Esophagus squamous epithelium (tissue), 5 donors: ENCODE results near the gene CDH12. TPM values are rescaled to one million over a fixed set of nuclear protein-coding genes. Genes with fewer than 3 reads are reported as not detected.

Experiments
- DNase-seq: peaks from one replicate; lab custom pipeline; 2025; lab: John Stamatoyannopoulos, UW
- H3K27ac ChIP-seq, 4 donors: fragments of 200-600 bp; sonication (generic); one replicate each; pipeline ENCODE4 v1.5.1; 2016 to 2019; ENCODE audit warnings: mild to moderate bottlenecking in 1 of 4
- H3K27me3 ChIP-seq, 4 donors: fragments of 200-600 bp; sonication (generic); 1 replicate in 3 of 4; 2 replicates in 1 of 4; pipeline versions ENCODE4 v1.5.1 to v1.6.0; 2017 to 2021; ENCODE audit warnings: antibody characterized with exemption in 1 of 4
- H3K36me3 ChIP-seq, 3 donors: fragments of 200-600 bp; sonication (generic); one replicate each; pipeline ENCODE4 v1.5.1; 2016 to 2019
- H3K4me1 ChIP-seq, 3 donors: fragments of 200-600 bp; sonication (generic); one replicate each; pipeline ENCODE4 v1.5.1; 2017 to 2019
- H3K4me3 ChIP-seq, 4 donors: fragments of 200-600 bp; sonication (generic); 1 replicate in 3 of 4; 2 replicates in 1 of 4; pipeline ENCODE4 v1.5.1; 2016 to 2019; ENCODE audit warnings: mild to moderate bottlenecking in 2 of 4, moderate library complexity in 1 of 4
- H3K9me3 ChIP-seq, 3 donors: fragments of 200-600 bp; sonication (generic); one replicate each; pipeline ENCODE4 v1.5.1; 2016 to 2019
- POLR2A ChIP-seq, 4 donors: fragments of 450-650 bp; IDR thresholded peaks; one replicate each; pipeline ENCODE4 v1.6.1; 2017; ENCODE audit warnings: antibody characterized with exemption in 4 of 4, mild to moderate bottlenecking in 4 of 4, moderate library complexity in 3 of 4
- whole genome bisulfite sequencing, 2 donors: methylation state at CpG; one replicate each; pipeline ENCODE4 v1.1.5; 2018; 5-methylcytosine and 5-hydroxymethylcytosine counted together
- intact Hi-C: fragments of 100-400 bp; cut with DNase I; formaldehyde crosslinking; loops from one replicate; pipeline ENCODE4 v1.15.0; 2022
- total RNA-seq, 4 donors: library from RNA; depleted of rRNA; stranded (reverse); fragments of >200 nt; gene quantifications; one replicate each; pipeline ENCODE4 v1.1.0, GENCODE V29; 2016
- TF ChIP-seq, protein P1 (sequence below), 6 experiments: fragments of 450-650 bp in 4 of 6; fragments of 200-600 bp in 2 of 6; sonication (generic) in 2 of 6; IDR thresholded peaks; one replicate each; pipeline ENCODE4 v1.5.1; 2016 to 2019; ENCODE audit warnings: antibody characterized with exemption in 6 of 6, mild to moderate bottlenecking in 4 of 6, moderate library complexity in 4 of 6
- donor health status: DM: yes; HTN: yes; CAD: no.

The CDH12 gene
- total RNA-seq, 4 donors from 2014 or later = not detected

DNA sequence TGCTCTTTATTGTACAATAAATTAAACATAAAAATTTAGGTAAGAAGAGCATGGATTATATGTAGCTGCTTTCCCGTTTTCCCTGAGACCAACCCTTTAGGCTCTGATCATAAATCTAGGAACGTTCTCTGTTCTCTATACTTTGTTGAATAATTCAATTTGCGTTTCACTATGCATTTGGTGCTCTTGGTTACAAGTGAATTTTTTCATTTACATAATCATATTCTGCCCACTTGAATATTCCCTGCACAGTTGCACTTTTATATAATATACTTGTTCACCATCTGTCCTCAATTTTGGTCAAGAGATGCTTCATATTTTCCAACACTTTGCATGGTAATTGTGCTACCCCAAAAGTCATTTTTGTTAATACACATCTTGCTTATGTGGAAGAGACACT is 741.8 kb downstream of the CDH12 start:
- WGBS, 2 donors = 82 to 83% methylated on average over 3 of the region's 3 CpGs
- H3K4me1 ChIP-seq = no peaks in the 10 kb centered on the region
- intact Hi-C loops = no loop called here
- H3K36me3 ChIP-seq = no peaks in the 10 kb centered on the region
- no peaks in the 10 kb centered on the region for H3K9me3 ChIP-seq
- no peak overlapping the region for H3K4me3 ChIP-seq
- TF ChIP-seq, protein P1, sequence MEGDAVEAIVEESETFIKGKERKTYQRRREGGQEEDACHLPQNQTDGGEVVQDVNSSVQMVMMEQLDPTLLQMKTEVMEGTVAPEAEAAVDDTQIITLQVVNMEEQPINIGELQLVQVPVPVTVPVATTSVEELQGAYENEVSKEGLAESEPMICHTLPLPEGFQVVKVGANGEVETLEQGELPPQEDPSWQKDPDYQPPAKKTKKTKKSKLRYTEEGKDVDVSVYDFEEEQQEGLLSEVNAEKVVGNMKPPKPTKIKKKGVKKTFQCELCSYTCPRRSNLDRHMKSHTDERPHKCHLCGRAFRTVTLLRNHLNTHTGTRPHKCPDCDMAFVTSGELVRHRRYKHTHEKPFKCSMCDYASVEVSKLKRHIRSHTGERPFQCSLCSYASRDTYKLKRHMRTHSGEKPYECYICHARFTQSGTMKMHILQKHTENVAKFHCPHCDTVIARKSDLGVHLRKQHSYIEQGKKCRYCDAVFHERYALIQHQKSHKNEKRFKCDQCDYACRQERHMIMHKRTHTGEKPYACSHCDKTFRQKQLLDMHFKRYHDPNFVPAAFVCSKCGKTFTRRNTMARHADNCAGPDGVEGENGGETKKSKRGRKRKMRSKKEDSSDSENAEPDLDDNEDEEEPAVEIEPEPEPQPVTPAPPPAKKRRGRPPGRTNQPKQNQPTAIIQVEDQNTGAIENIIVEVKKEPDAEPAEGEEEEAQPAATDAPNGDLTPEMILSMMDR (IDR thresholded peaks at IDR 0.05) = no peak
- no peak for TF ChIP-seq POLR2A (IDR thresholded peaks at IDR 0.05)
- H3K27me3 ChIP-seq = no peaks in the 10 kb centered on the region
- DNase-seq = no peak
- H3K27ac ChIP-seq = no peak overlapping the region

DNA sequence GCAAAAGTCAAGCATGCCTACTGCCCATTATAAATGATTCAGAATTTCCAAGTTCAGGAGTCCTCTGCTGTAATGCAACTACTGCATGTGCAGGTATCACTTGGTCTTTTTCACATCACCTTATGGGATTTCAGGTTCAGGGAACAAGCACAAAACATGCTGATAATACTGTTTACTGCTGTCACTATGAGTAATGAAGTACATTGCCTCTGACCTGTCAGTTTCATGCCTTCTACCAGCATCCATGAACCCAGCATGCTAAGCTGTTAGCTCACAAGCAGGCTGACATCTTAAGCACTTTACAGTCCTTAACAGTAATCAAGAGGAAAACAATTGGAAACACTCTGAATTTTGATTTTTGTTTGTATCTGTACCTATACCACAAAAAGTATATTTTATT is 743.8 kb downstream of the CDH12 start:
- H3K27me3 ChIP-seq = no peaks in the 10 kb centered on the region
- TF ChIP-seq, protein P1 (IDR thresholded peaks at IDR 0.05) = no peak
- TF ChIP-seq POLR2A (IDR thresholded peaks at IDR 0.05) = no peak
- no peak for DNase-seq
- H3K9me3 ChIP-seq = no peaks in the 10 kb centered on the region
- H3K4me1 ChIP-seq = no peaks in the 10 kb centered on the region
- H3K27ac ChIP-seq = no peak overlapping the region
- no peak overlapping the region for H3K4me3 ChIP-seq
- intact Hi-C loops = no loop called here
- no peaks in the 10 kb centered on the region for H3K36me3 ChIP-seq

DNA sequence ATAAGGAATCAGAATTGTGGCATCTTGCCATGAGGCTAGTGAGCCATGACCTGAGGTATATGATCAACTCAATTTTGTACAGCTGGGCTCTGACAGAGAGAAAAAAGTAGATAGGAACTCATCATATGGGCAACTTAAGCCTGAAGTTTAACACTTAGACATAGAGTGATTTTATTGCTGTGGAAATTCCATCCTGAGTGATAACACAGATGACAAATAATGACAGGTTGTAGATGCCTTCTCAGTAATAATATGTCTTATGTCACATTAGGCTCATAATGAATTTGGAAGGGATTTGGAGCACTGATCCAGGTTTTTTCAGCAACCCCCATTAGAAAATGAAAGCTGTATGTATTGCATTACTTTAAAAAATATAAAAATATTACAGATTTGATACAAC is 744.6 kb downstream of the CDH12 start:
- intact Hi-C loops = no loop called here
- Histone ChIP-seq H3K4me1 (no peaks in the 10 kb centered on the region), H3K27me3 (no peaks in the 10 kb centered on the region), H3K27ac (no peak overlapping the region), H3K4me3 (no peak overlapping the region), H3K9me3 (no peaks in the 10 kb centered on the region), H3K36me3 (no peaks in the 10 kb centered on the region)
- DNase-seq = no peak
- TF ChIP-seq POLR2A (IDR thresholded peaks at IDR 0.05) = no peak
- TF ChIP-seq, protein P1 (IDR thresholded peaks at IDR 0.05) = no peak

DNA sequence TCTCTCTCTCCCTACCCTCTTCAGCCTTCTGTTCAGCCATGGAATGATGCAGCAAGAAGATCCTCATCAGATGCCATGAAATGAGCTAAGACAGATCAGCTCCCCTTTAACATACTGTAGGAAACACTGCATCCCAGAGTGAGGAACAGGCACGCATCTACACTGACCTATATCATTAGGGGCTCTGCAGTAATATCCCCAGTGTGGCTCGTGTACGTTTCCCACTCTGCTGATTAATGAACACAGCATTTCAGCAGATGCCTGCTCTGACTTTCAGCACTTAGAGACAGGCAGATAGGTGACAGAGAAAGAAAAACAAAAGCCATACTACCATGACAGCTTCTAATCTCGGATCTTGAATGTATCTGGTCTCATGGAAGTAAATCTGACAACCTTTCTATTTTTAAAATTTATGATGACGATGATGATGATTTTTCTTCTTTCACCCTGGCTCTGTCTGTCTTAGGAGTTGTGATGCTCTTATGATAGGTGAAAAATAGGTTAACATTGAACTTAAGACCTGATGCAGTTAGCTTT is 750.3 kb downstream of the CDH12 start:
- Histone ChIP-seq H3K4me1 (no peaks in the 10 kb centered on the region), H3K9me3 (no peaks in the 10 kb centered on the region), H3K36me3 (no peaks in the 10 kb centered on the region), H3K27me3 (no peaks in the 10 kb centered on the region), H3K4me3 (no peak overlapping the region), H3K27ac (no peak overlapping the region)
- intact Hi-C loops = no loop called here
- WGBS, 2 donors = 57 to 66% methylated on average over 5 of the region's 5 CpGs
- TF ChIP-seq POLR2A (IDR thresholded peaks at IDR 0.05) = no peak
- TF ChIP-seq, protein P1 (IDR thresholded peaks at IDR 0.05) = no peak
- no peak for DNase-seq

DNA sequence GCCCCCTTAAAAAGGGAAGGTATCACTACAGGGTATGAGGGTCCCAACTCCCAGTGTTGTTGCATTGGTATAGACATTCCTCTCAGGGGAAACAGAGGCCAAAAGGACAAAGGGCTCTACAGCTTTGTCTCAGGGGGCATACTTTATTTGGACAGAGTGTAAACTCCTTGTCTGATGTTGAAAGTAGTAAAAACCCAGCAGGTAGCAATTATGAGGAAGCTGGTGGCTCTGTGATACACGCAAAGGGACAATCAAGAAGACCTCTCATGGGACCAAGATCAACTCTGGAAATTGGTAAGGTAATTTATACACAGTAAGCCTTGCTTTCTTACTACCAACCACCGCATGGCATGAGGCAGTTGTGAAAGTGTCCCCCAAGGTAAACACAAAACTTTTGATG is 764.6 kb downstream of the CDH12 start:
- no peaks in the 10 kb centered on the region for H3K4me1 ChIP-seq
- no peak overlapping the region for H3K4me3 ChIP-seq
- intact Hi-C loops = no loop called here
- H3K27ac ChIP-seq = no peak overlapping the region
- H3K27me3 ChIP-seq = no peaks in the 10 kb centered on the region
- 66% methylated on average over 2 of the region's 2 CpGs for WGBS, 2 donors
- no peaks in the 10 kb centered on the region for H3K9me3 ChIP-seq
- DNase-seq = no peak
- no peak for TF ChIP-seq POLR2A (IDR thresholded peaks at IDR 0.05)
- TF ChIP-seq, protein P1 (IDR thresholded peaks at IDR 0.05) = no peak
- no peaks in the 10 kb centered on the region for H3K36me3 ChIP-seq
